CD14-positive monocyte (primary cell): ENCODE measurements around the gene CACNB4. TPM values are rescaled to one million over a fixed set of nuclear protein-coding genes. Genes with fewer than 3 reads are reported as not detected.
A peak's percentile ranks its signal among the peaks of the same experiment; 100 is the strongest.

Experiments
- DNase-seq, 3 donors: peaks; one replicate each; pipeline ENCODE4 v3.0.0-alpha.2; 2011 to 2022
- H2AFZ ChIP-seq: 2 replicates; pipeline ENCODE4 v1.6.0; 2012; ENCODE audit warnings: mild to moderate bottlenecking, low read depth, low read length, inconsistent platforms; ENCODE audit not compliant: insufficient read depth, poor library complexity, severe bottlenecking
- H3K27ac ChIP-seq, 2 donors: 1 replicate in 1 of 2; 2 replicates in 1 of 2; pipeline ENCODE4 v1.5.1; 2012 to 2013; ENCODE audit warnings: low read length in 2 of 2, control low read depth in 1 of 2, inconsistent platforms in 1 of 2, low read depth in 1 of 2, mild to moderate bottlenecking in 1 of 2
- H3K27me3 ChIP-seq, 2 donors: one replicate each; pipeline versions ENCODE4 v1.6.0 to v1.6.1; 2011 to 2013; ENCODE audit warnings: low read length in 2 of 2; ENCODE audit not compliant: control insufficient read depth in 2 of 2, insufficient read depth in 2 of 2
- H3K36me3 ChIP-seq, 2 donors: replicated peaks in 1 of 2; 1 replicate in 1 of 2; 2 replicates in 1 of 2; pipeline versions ENCODE4 v1.5.1 to v1.6.1; 2012 to 2013; ENCODE audit warnings: low read length in 2 of 2, control low read depth in 1 of 2, inconsistent platforms in 1 of 2, mild to moderate bottlenecking in 1 of 2; ENCODE audit not compliant: insufficient read depth in 2 of 2, control insufficient read depth in 1 of 2
- H3K4me1 ChIP-seq, 2 donors: 1 replicate in 1 of 2; 2 replicates in 1 of 2; pipeline versions ENCODE4 v1.5.1 to v1.6.1; 2012 to 2013; ENCODE audit warnings: low read length in 2 of 2, control low read depth in 1 of 2, inconsistent platforms in 1 of 2, mild to moderate bottlenecking in 1 of 2, moderate library complexity in 1 of 2; ENCODE audit not compliant: insufficient read depth in 2 of 2, control insufficient read depth in 1 of 2
- H3K4me2 ChIP-seq: replicated peaks from 2 replicates; pipeline ENCODE3; 2012; ENCODE audit warnings: low read length, moderate library complexity, mild to moderate bottlenecking; ENCODE audit not compliant: poor library complexity, severe bottlenecking; ENCODE audit errors: extremely low read depth
- H3K4me3 ChIP-seq, 3 experiments: fragments of 200-600 bp in 1 of 3; sonication (generic) in 1 of 3; replicated peaks in 1 of 3; 1 replicate in 2 of 3; 2 replicates in 1 of 3; pipeline ENCODE4 v1.5.1; 2011 to 2013; ENCODE audit warnings: low read length in 3 of 3, mild to moderate bottlenecking in 3 of 3, control low read depth in 2 of 3, low read depth in 2 of 3, inconsistent platforms in 1 of 3, moderate library complexity in 1 of 3
- H3K79me2 ChIP-seq: 2 replicates; pipeline ENCODE4 v1.6.0; 2012; ENCODE audit warnings: mild to moderate bottlenecking, control low read depth, inconsistent platforms, low read length, moderate library complexity; ENCODE audit not compliant: insufficient read depth
- H3K9ac ChIP-seq: 2 replicates; pipeline ENCODE4 v1.6.0; 2017; ENCODE audit warnings: low read length, mild to moderate bottlenecking; ENCODE audit not compliant: insufficient read depth, poor library complexity, severe bottlenecking
- H3K9me3 ChIP-seq, 2 donors: replicated peaks in 1 of 2; 1 replicate in 1 of 2; 2 replicates in 1 of 2; pipeline versions ENCODE4 v1.5.1 to v1.6.1; 2012 to 2013; ENCODE audit warnings: low read length in 2 of 2, control low read depth in 1 of 2; ENCODE audit not compliant: control insufficient read depth in 1 of 2, insufficient read depth in 1 of 2
- H4K20me1 ChIP-seq: 2 replicates; pipeline ENCODE4 v1.6.0; 2012; ENCODE audit warnings: mild to moderate bottlenecking, low read length, control low read depth, moderate library complexity; ENCODE audit not compliant: insufficient read depth
- H3K27ac Mint-ChIP-seq, 7 donors: one replicate each; pipeline ENCODE4 v1.8.0; 2020; ENCODE audit warnings: mild to moderate bottlenecking in 7 of 7, mixed read lengths in 7 of 7, moderate library complexity in 6 of 7, inconsistent platforms in 2 of 7
- H3K27me3 Mint-ChIP-seq, 3 donors: one replicate each; pipeline ENCODE4 v1.8.0; 2021 to 2022; ENCODE audit warnings: low read depth in 3 of 3, mild to moderate bottlenecking in 3 of 3, mixed read lengths in 3 of 3, moderate library complexity in 3 of 3, inconsistent platforms in 1 of 3
- H3K36me3 Mint-ChIP-seq, 2 donors: one replicate each; pipeline ENCODE4 v1.8.0; 2020; ENCODE audit warnings: mixed read lengths in 2 of 2, inconsistent platforms in 1 of 2, mild to moderate bottlenecking in 1 of 2
- H3K4me1 Mint-ChIP-seq: one replicate; pipeline ENCODE4 v1.8.0; 2020; ENCODE audit warnings: mild to moderate bottlenecking, mixed read lengths
- H3K4me3 Mint-ChIP-seq, 2 donors: one replicate each; pipeline ENCODE4 v1.8.0; 2020; ENCODE audit warnings: mild to moderate bottlenecking in 2 of 2, mixed read lengths in 2 of 2, moderate library complexity in 1 of 2
- H3K9me3 Mint-ChIP-seq, 7 donors: one replicate each; pipeline ENCODE4 v1.8.0; 2020 to 2022; ENCODE audit warnings: mixed read lengths in 7 of 7, mild to moderate bottlenecking in 6 of 7, moderate library complexity in 6 of 7, inconsistent platforms in 2 of 7
- WGBS: methylation state at CpG from one replicate; pipeline ENCODE4 v1.1.5; 2013; ENCODE audit warnings: missing lambda C conversion rate; ENCODE audit not compliant: insufficient coverage; 5-methylcytosine and 5-hydroxymethylcytosine counted together
- intact Hi-C, 2 donors: fragments of 100-400 bp; cut with micrococcal nuclease; formaldehyde crosslinking; loops; one replicate each; pipeline versions ENCODE4 v1.15.0 to v1.15.1; 2023
- polyA plus RNA-seq, 3 donors: library from polyadenylated mRNA; depleted of rRNA in 1 of 3; unstranded in 2 of 3; stranded (reverse) in 1 of 3; fragments of 300-500 nt in 2 of 3; fragments of >200 nt in 1 of 3; fragmentation: Illumina TruSeq in 2 of 3; gene quantifications; 1 replicate in 2 of 3; 2 replicates in 1 of 3; pipeline ENCODE4 v1.2.3, GENCODE V29; 2012 to 2021
- TF ChIP-seq, protein P1 (sequence below): fragments of 200-600 bp; IDR thresholded peaks from one replicate; pipeline ENCODE4 v1.8.0; 2022; ENCODE audit warnings: antibody characterized with exemption, mild to moderate bottlenecking

The CACNB4 gene
- polyA plus RNA-seq, 3 donors = 0.44 to 1.9 (median 1.1) TPM

DNA sequence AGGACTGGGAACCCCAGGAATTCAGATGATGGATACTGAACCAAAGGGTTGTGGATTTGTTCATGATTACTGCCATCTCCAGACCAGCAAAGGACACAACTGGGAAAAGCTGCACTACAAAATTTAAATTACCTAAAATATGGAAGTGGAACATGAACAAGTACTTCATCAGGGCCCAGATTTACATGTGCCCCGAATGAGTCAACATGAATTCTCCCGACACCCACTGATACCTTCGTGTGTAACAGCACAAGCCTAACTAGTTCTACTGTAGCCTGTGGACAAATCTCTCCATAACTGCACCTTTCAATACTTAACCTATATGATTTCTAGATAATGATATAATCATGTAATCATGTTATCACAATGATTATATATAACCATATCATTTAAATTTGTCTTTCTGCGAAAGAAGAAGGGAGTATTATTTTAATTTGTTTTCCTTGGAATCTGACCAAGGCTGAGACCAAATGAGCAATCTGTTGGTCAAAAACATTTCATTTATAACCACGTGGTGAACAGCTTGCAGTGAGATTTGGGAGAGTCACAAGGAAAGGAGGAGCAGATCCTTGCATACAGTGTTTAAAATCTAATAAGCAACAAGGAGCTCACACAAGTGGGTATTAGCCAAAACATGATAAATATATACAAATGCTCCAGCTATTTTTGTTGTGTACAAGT is 70.5 kb downstream of the CACNB4 start:
- peaks cover 0 to 10% (median 0%) of the 10 kb centered on the region in 3 donors for H3K27me3 Mint-ChIP-seq
- Histone ChIP-seq H3K27ac (no peak overlapping the region), H3K79me2 (no peaks in the 10 kb centered on the region), H3K27me3 (no peaks in the 10 kb centered on the region), H3K9me3 (no peaks in the 10 kb centered on the region), H3K4me3 (no peak overlapping the region), H3K36me3 (no peaks in the 10 kb centered on the region), H2AFZ (no peak overlapping the region), H3K4me1 (peaks cover 14 to 15% of the 10 kb centered on the region in 2 donors), H3K9ac (no peak overlapping the region), H4K20me1 (no peaks in the 10 kb centered on the region), H3K4me2 (no peak overlapping the region)
- H3K4me3 Mint-ChIP-seq = no peak overlapping the region
- H3K4me1 Mint-ChIP-seq = peaks cover 24% of the 10 kb centered on the region
- H3K9me3 Mint-ChIP-seq = peaks cover 0 to 3% (median 3%) of the 10 kb centered on the region in 7 donors
- no peak overlapping the region for H3K27ac Mint-ChIP-seq
- peak in 1 of 3 donors; percentile 15 for DNase-seq
- no CpG with 5 or more reads among the region's 5 CpGs for WGBS
- TF ChIP-seq, protein P1, sequence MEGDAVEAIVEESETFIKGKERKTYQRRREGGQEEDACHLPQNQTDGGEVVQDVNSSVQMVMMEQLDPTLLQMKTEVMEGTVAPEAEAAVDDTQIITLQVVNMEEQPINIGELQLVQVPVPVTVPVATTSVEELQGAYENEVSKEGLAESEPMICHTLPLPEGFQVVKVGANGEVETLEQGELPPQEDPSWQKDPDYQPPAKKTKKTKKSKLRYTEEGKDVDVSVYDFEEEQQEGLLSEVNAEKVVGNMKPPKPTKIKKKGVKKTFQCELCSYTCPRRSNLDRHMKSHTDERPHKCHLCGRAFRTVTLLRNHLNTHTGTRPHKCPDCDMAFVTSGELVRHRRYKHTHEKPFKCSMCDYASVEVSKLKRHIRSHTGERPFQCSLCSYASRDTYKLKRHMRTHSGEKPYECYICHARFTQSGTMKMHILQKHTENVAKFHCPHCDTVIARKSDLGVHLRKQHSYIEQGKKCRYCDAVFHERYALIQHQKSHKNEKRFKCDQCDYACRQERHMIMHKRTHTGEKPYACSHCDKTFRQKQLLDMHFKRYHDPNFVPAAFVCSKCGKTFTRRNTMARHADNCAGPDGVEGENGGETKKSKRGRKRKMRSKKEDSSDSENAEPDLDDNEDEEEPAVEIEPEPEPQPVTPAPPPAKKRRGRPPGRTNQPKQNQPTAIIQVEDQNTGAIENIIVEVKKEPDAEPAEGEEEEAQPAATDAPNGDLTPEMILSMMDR = no peak
- H3K36me3 Mint-ChIP-seq = no peaks in the 10 kb centered on the region
- intact Hi-C loops = no loop called here

DNA sequence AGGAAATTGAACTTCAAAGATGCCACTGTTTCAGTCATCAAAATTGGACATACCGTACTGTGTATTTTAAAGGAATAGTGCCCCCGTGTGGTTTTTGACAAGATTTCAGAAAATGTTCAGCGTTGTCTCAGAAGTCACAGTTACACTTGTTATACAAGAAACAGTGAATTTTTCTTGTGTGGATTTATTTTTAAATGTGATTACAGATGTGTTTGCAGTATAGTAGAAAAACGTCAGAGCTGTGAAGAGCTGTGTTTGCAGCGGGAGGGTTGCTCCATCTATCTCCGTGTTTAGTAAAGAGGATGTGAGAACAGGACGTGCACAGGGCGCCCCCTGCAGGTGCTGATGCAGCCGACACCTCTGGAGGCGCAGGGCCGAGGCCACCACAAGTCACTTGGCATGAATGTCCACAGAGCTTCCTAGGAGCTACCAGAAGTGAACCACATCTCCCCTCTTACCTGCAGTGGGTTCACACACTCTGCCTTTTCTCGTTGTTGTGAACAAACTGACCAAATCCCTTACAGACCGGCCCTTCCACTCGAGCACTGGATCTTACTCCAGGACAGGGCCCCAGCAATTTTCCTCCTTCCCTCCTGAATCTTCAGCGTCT is 73.1 kb downstream of the CACNB4 start:
- Mint-ChIP-seq H3K36me3 (no peaks in the 10 kb centered on the region), H3K4me3 (peak overlapping the region; percentile 78 to 92), H3K9me3 (peaks cover 0 to 3% (median 3%) of the 10 kb centered on the region in 7 donors), H3K4me1 (peaks cover 10% of the 10 kb centered on the region), H3K27me3 (peaks cover 0 to 10% (median 0%) of the 10 kb centered on the region in 3 donors), H3K27ac (peak overlapping the region in 5 of 7 donors; percentile 37 to 76 (median 62))
- H4K20me1 ChIP-seq = no peaks in the 10 kb centered on the region
- intact Hi-C loops = no loop called here
- H3K27ac ChIP-seq = no peak overlapping the region
- H3K36me3 ChIP-seq = no peaks in the 10 kb centered on the region
- WGBS = 19% methylated on average over 15 of the region's 15 CpGs
- no peaks in the 10 kb centered on the region for H3K9me3 ChIP-seq
- H3K4me2 ChIP-seq = peak overlapping the region; percentile 70
- H3K27me3 ChIP-seq = no peaks in the 10 kb centered on the region
- TF ChIP-seq, protein P1 = peak; percentile 100
- peak overlapping the region; percentile 57 for H2AFZ ChIP-seq
- no peaks in the 10 kb centered on the region for H3K79me2 ChIP-seq
- DNase-seq = peak; percentile 75 to 81 (median 76)
- H3K4me3 ChIP-seq = peak overlapping the region; percentile 31 to 70 (median 53)
- H3K9ac ChIP-seq = no peak overlapping the region
- peaks cover 3 to 4% of the 10 kb centered on the region in 2 donors for H3K4me1 ChIP-seq
